ENCODE results near the gene PARD3B. TPM values are rescaled to one million over a fixed set of nuclear protein-coding genes. Genes with fewer than 3 reads are reported as not detected.

Gene PARD3B
- total and polyA plus RNA-seq, 2 of the 13 experiments (the other 11 are each of a cell fraction or from before 2014, with no cell fraction given), result 0.71 to 2.3 TPM

GRCh38 chr2:204560902-204561301, 15.6 kb downstream of the PARD3B start:
- WGBS (ENCODE audit: low lambda C conversion rate), result 80% methylated on average over 3 of the region's 3 CpGs
- no peaks in the 10 kb centered on the region for H3K36me3 ChIP-seq (replicated peaks in 1 of 2; ENCODE audit: control insufficient read depth in 1 of 2, insufficient read depth in 2 of 2, low read length in 2 of 2)
- 0 out of 2 replicates have a peak, but pooled peaks cover 5% of the 10 kb centered on the region for H3K9me3 ChIP-seq (ENCODE audit: low read length)
- no peak overlapping the region for H3K9ac ChIP-seq (ENCODE audit: insufficient read depth, low read depth, low read length)
- H2AFZ ChIP-seq (ENCODE audit: low read length), result no peak overlapping the region
- CTCF ChIA-PET (ENCODE audit: low intra/inter-chr PET ratio, low total read pairs), result no interaction called here
- H3K27me3 ChIP-seq (ENCODE audit: control insufficient read depth in 1 of 2, insufficient read depth in 2 of 2, low read length in 2 of 2), result no peaks in the 10 kb centered on the region
- H3K4me2 ChIP-seq (ENCODE audit: low read depth, low read length), result no peak overlapping the region
- in situ Hi-C loops (cut with HindIII; ENCODE audit: extremely low pct_ligation_motif_present, low pct_unique_long_range_greater_than_20kb), result no loop called here
- H3K79me2 ChIP-seq (ENCODE audit: insufficient read depth, low read length), result no peaks in the 10 kb centered on the region
- no peak for TF ChIP-seq ZNF691 (CRISPR knock-in tag; IDR thresholded peaks at IDR 0.05; ENCODE audit: borderline replicate concordance, low read depth)
- TF ChIP-seq ZNF101 (CRISPR knock-in tag; IDR thresholded peaks at IDR 0.05; ENCODE audit: borderline replicate concordance, low read depth), result no peak
- POLR2A ChIA-PET, result no interaction called here
- no peak for DNase-seq (ENCODE audit: low spot score)
- no peak overlapping the region for H3K4me3 ChIP-seq (replicated peaks in 1 of 3; ENCODE audit: insufficient read depth in 1 of 3, low read depth in 2 of 3, low read length in 3 of 3)
- no peaks in the 10 kb centered on the region for H4K20me1 ChIP-seq (ENCODE audit: insufficient read depth, low read length)
- no peaks in the 10 kb centered on the region for H3K4me1 ChIP-seq (ENCODE audit: insufficient read depth, low read length)
- ATAC-seq, result no peak
- no peak overlapping the region for H3K27ac ChIP-seq (ENCODE audit: extremely low read length, insufficient read depth, low read length)
- no TSS peak for BruUV-seq (replicated peaks)
- no peak for FAIRE-seq
- intact Hi-C loops (cut with micrococcal nuclease; ENCODE audit: unreplicated experiment), result no loop called here

GRCh38 chr2:204561771-204562170, 16.5 kb downstream of the PARD3B start:
- H3K4me1 ChIP-seq (ENCODE audit: insufficient read depth, low read length), result no peaks in the 10 kb centered on the region
- H3K4me2 ChIP-seq (ENCODE audit: low read depth, low read length), result no peak overlapping the region
- ChIA-PET CTCF (ENCODE audit: low intra/inter-chr PET ratio, low total read pairs) (no interaction called here), POLR2A (no interaction called here)
- DNase-seq (ENCODE audit: low spot score) (no peak), ATAC-seq (no peak), FAIRE-seq (no peak)
- intact Hi-C loops (cut with micrococcal nuclease; ENCODE audit: unreplicated experiment), result no loop called here
- no peak overlapping the region for H3K9ac ChIP-seq (ENCODE audit: insufficient read depth, low read depth, low read length)
- BruUV-seq (replicated peaks), result no TSS peak
- H3K79me2 ChIP-seq (ENCODE audit: insufficient read depth, low read length), result no peaks in the 10 kb centered on the region
- H3K9me3 ChIP-seq (ENCODE audit: low read length), result 0 out of 2 replicates have a peak, but pooled peaks cover 5% of the 10 kb centered on the region
- H3K27ac ChIP-seq (ENCODE audit: extremely low read length, insufficient read depth, low read length), result no peak overlapping the region
- no peaks in the 10 kb centered on the region for H4K20me1 ChIP-seq (ENCODE audit: insufficient read depth, low read length)
- no peak overlapping the region for H2AFZ ChIP-seq (ENCODE audit: low read length)
- no peaks in the 10 kb centered on the region for H3K36me3 ChIP-seq (replicated peaks in 1 of 2; ENCODE audit: control insufficient read depth in 1 of 2, insufficient read depth in 2 of 2, low read length in 2 of 2)
- in situ Hi-C loops (cut with HindIII; ENCODE audit: extremely low pct_ligation_motif_present, low pct_unique_long_range_greater_than_20kb), result no loop called here
- 71% methylated on average over 8 of the region's 8 CpGs for WGBS (ENCODE audit: low lambda C conversion rate)
- H3K4me3 ChIP-seq (replicated peaks in 1 of 3; ENCODE audit: insufficient read depth in 1 of 3, low read depth in 2 of 3, low read length in 3 of 3), result no peak overlapping the region
- TF ChIP-seq RNF219 (CRISPR knock-in tag; IDR thresholded peaks at IDR 0.05) (no peak), ZXDC (CRISPR knock-in tag; IDR thresholded peaks at IDR 0.05) (no peak), ZNF724P (CRISPR knock-in tag; IDR thresholded peaks at IDR 0.05; ENCODE audit: borderline replicate concordance) (no peak), ZNF205 (CRISPR knock-in tag; IDR thresholded peaks at IDR 0.05) (no peak), ZNF441 (CRISPR knock-in tag; IDR thresholded peaks at IDR 0.05; ENCODE audit: borderline replicate concordance) (no peak), ARID3A (IDR thresholded peaks at IDR 0.05; ENCODE audit: low read depth, low read length) (no peak)
- no peaks in the 10 kb centered on the region for H3K27me3 ChIP-seq (ENCODE audit: control insufficient read depth in 1 of 2, insufficient read depth in 2 of 2, low read length in 2 of 2)

All from HepG2 (cell line).